H1 (cell line): Measurements from ENCODE around the gene STK16. TPM values are rescaled to one million over a fixed set of nuclear protein-coding genes. Genes with fewer than 3 reads are reported as not detected.

Experiments
- CTCF ChIA-PET: fragments of 300-600 bp; sonication (Branson Sonifier 250); formaldehyde crosslinking; loops from one replicate; lab custom pipeline; 2021; ENCODE audit not compliant: partially characterized antibody; lab: Charles Lee
- POLR2A ChIA-PET: fragments of 300-600 bp; sonication (Branson Sonifier 250); formaldehyde crosslinking; loops from one replicate; lab custom pipeline; 2021; ENCODE audit warnings: inconsistent platforms; ENCODE audit not compliant: partially characterized antibody; lab: Charles Lee
- DNase-seq, 2 experiments: peaks; one replicate each; pipeline versions ENCODE4 v3.0.0 to v3.0.0-alpha.2; 2010 to 2022; ENCODE audit warnings: low spot score in 2 of 2, low read depth in 1 of 2, mixed read lengths in 1 of 2
- FAIRE-seq: peaks from 2 replicates; lab custom pipeline; 2011; peaks lifted over from hg19 to GRCh38; lab: Jason Lieb, UNC
- H2AFZ ChIP-seq: 2 replicates; pipeline ENCODE4 v1.8.1; 2012; ENCODE audit warnings: low read length, inconsistent platforms
- H2AK5ac ChIP-seq: 2 replicates; pipeline ENCODE4 v1.6.1; 2013; ENCODE audit warnings: low read depth, low read length
- H2BK120ac ChIP-seq: replicated peaks from 2 replicates; pipeline ENCODE3; 2013; ENCODE audit warnings: low read depth, low read length, inconsistent platforms
- H2BK12ac ChIP-seq: 2 replicates; pipeline ENCODE4 v1.6.1; 2013; ENCODE audit warnings: low read depth, low read length
- H2BK15ac ChIP-seq: 2 replicates; pipeline ENCODE4 v1.6.1; 2013; ENCODE audit warnings: low read length
- H2BK20ac ChIP-seq: 2 replicates; pipeline ENCODE4 v1.6.1; 2013; ENCODE audit warnings: low read length
- H2BK5ac ChIP-seq: 2 replicates; pipeline ENCODE4 v1.6.1; 2013; ENCODE audit warnings: low read depth, low read length
- H3K14ac ChIP-seq: 2 replicates; pipeline ENCODE4 v1.6.1; 2013; ENCODE audit warnings: inconsistent platforms; ENCODE audit not compliant: insufficient read length
- H3K18ac ChIP-seq: 2 replicates; pipeline ENCODE4 v1.6.1; 2013; ENCODE audit warnings: low read length; ENCODE audit errors: extremely low read depth
- H3K23ac ChIP-seq: 2 replicates; pipeline ENCODE4 v1.6.1; 2013; ENCODE audit warnings: inconsistent platforms; ENCODE audit not compliant: insufficient read length
- H3K23me2 ChIP-seq: 2 replicates; pipeline ENCODE4 v1.6.1; 2013; ENCODE audit warnings: low read depth, low read length
- H3K27ac ChIP-seq: 2 replicates; pipeline ENCODE4 v1.6.1; 2011; ENCODE audit warnings: low read depth, low read length, inconsistent platforms
- H3K27me3 ChIP-seq, 4 experiments: replicated peaks in 1 of 4; 1 replicate in 1 of 4; 2 replicates in 3 of 4; pipeline versions ENCODE4 v1.6.1 to v1.8.1; 2011 to 2013; ENCODE audit warnings: low read length in 3 of 4, mild to moderate bottlenecking in 3 of 4, inconsistent platforms in 2 of 4, mixed read lengths in 2 of 4, moderate library complexity in 1 of 4; ENCODE audit not compliant: control insufficient read depth in 3 of 4, insufficient read depth in 3 of 4; ENCODE audit errors: extremely low read depth in 1 of 4
- H3K36me3 ChIP-seq, 4 experiments: 2 replicates each; pipeline versions ENCODE4 v1.6.1 to v1.8.1; 2011 to 2013; ENCODE audit warnings: mild to moderate bottlenecking in 4 of 4, low read length in 3 of 4, moderate library complexity in 2 of 4, control low read depth in 1 of 4, inconsistent platforms in 1 of 4; ENCODE audit not compliant: insufficient read depth in 4 of 4, control insufficient read depth in 2 of 4
- H3K4ac ChIP-seq: replicated peaks from 2 replicates; pipeline ENCODE3; 2013; ENCODE audit warnings: low read length, low read depth, mixed read lengths, inconsistent platforms; ENCODE audit not compliant: insufficient read length
- H3K4me1 ChIP-seq, 4 experiments: replicated peaks in 1 of 4; 1 replicate in 1 of 4; 2 replicates in 3 of 4; pipeline versions ENCODE4 v1.6.1 to v1.8.1; 2011 to 2013; ENCODE audit warnings: low read length in 3 of 4, inconsistent platforms in 2 of 4, mixed read lengths in 1 of 4; ENCODE audit not compliant: insufficient read depth in 4 of 4, control insufficient read depth in 3 of 4
- H3K4me2 ChIP-seq, 2 experiments: 2 replicates each; pipeline versions ENCODE4 v1.6.1 to v1.8.1; 2011 to 2013; ENCODE audit warnings: low read depth in 2 of 2, low read length in 2 of 2, control low read depth in 1 of 2, inconsistent platforms in 1 of 2, mild to moderate bottlenecking in 1 of 2; ENCODE audit not compliant: insufficient read depth in 1 of 2
- H3K4me3 ChIP-seq, 4 experiments: fragments of 200-600, 300-600 bp in 1 of 4; sonication (generic), shearing (Covaris generic), sonication (Bioruptor Twin) in 1 of 4; 2 replicates each; pipeline versions ENCODE4 v1.5.1 to v1.8.1; 2011 to 2016; ENCODE audit warnings: low read length in 4 of 4, low read depth in 3 of 4, control low read depth in 2 of 4, inconsistent platforms in 2 of 4, mild to moderate bottlenecking in 2 of 4, mixed read lengths in 1 of 4, moderate library complexity in 1 of 4; ENCODE audit not compliant: insufficient read depth in 2 of 4; ENCODE audit errors: extremely low read depth in 1 of 4
- H3K56ac ChIP-seq: replicated peaks from 2 replicates; pipeline ENCODE3; 2013; ENCODE audit warnings: low read depth, mild to moderate bottlenecking, mixed read lengths, low read length, inconsistent platforms; ENCODE audit not compliant: insufficient read length
- H3K79me1 ChIP-seq: 2 replicates; pipeline ENCODE4 v1.6.1; 2013; ENCODE audit warnings: low read depth, low read length, control low read depth
- H3K79me2 ChIP-seq, 2 experiments: 2 replicates each; pipeline versions ENCODE4 v1.6.1 to v1.8.1; 2012 to 2013; ENCODE audit warnings: low read length in 2 of 2, mild to moderate bottlenecking in 2 of 2, inconsistent platforms in 1 of 2; ENCODE audit not compliant: insufficient read depth in 2 of 2, control insufficient read depth in 1 of 2
- H3K9ac ChIP-seq, 4 experiments: replicated peaks in 1 of 4; 1 replicate in 1 of 4; 2 replicates in 3 of 4; pipeline versions ENCODE4 v1.6.1 to v1.8.1; 2011 to 2013; ENCODE audit warnings: low read depth in 3 of 4, low read length in 3 of 4, control low read depth in 2 of 4, mild to moderate bottlenecking in 2 of 4, moderate library complexity in 2 of 4, inconsistent platforms in 1 of 4; ENCODE audit errors: extremely low read depth in 1 of 4
- H3K9me3 ChIP-seq, 2 experiments: 2 replicates each; pipeline versions ENCODE4 v1.6.1 to v1.8.1; 2012 to 2013; ENCODE audit warnings: mild to moderate bottlenecking in 2 of 2, moderate library complexity in 2 of 2, control low read depth in 1 of 2, inconsistent platforms in 1 of 2, low read depth in 1 of 2, low read length in 1 of 2, mixed read lengths in 1 of 2; ENCODE audit not compliant: insufficient read depth in 2 of 2
- H4K20me1 ChIP-seq, 2 experiments: replicated peaks in 1 of 2; 2 replicates each; pipeline versions ENCODE3 to v1.8.1; 2011 to 2013; ENCODE audit warnings: inconsistent platforms in 2 of 2, low read length in 2 of 2, mild to moderate bottlenecking in 1 of 2; ENCODE audit not compliant: insufficient read depth in 2 of 2, control insufficient read depth in 1 of 2
- H4K5ac ChIP-seq: 2 replicates; pipeline ENCODE4 v1.6.1; 2013; ENCODE audit warnings: low read length, low read depth, mixed read lengths, inconsistent platforms; ENCODE audit not compliant: insufficient read length
- H4K8ac ChIP-seq: 2 replicates; pipeline ENCODE4 v1.8.0; 2013; ENCODE audit warnings: mild to moderate bottlenecking, moderate library complexity, low read length, inconsistent platforms; ENCODE audit not compliant: insufficient read depth; ENCODE audit errors: extremely low read depth
- H4K91ac ChIP-seq: replicated peaks from 2 replicates; pipeline ENCODE3; 2013; ENCODE audit warnings: low read length, mixed read lengths, inconsistent platforms; ENCODE audit not compliant: insufficient read length
- CBX5 ChIP-seq: fragments of 300-800, 300-1000 bp; sonication (generic); IDR thresholded peaks from 2 replicates; pipeline ENCODE4 v1.7.1; 2016; ENCODE audit warnings: antibody characterized with exemption, low read length, low read depth
- CTCF ChIP-seq, 3 experiments: IDR thresholded peaks; 1 replicate in 2 of 3; 2 replicates in 1 of 3; pipeline versions ENCODE4 v1.5.1 to v1.6.1; 2011; ENCODE audit warnings: low read length in 3 of 3, mild to moderate bottlenecking in 3 of 3, inconsistent platforms in 2 of 3, low read depth in 1 of 3, moderate library complexity in 1 of 3; ENCODE audit not compliant: insufficient read depth in 1 of 3; ENCODE audit errors: control extremely low read depth in 1 of 3
- EP300 ChIP-seq, 2 experiments: IDR thresholded peaks; 1 replicate in 1 of 2; 2 replicates in 1 of 2; pipeline ENCODE4 v1.6.1; 2011 to 2012; ENCODE audit warnings: low read depth in 2 of 2, low read length in 2 of 2, mild to moderate bottlenecking in 2 of 2, borderline replicate concordance in 1 of 2, inconsistent platforms in 1 of 2, moderate library complexity in 1 of 2
- GABPA ChIP-seq: IDR thresholded peaks from 2 replicates; pipeline ENCODE4 v1.6.1; 2011; ENCODE audit warnings: mild to moderate bottlenecking, low read length, moderate library complexity, borderline replicate concordance; ENCODE audit not compliant: insufficient read depth
- RFX5 ChIP-seq: IDR thresholded peaks from 2 replicates; pipeline ENCODE4 v1.6.1; 2011; ENCODE audit warnings: low read depth, low read length, improper control_type of control experiment, borderline replicate concordance
- RNF2 ChIP-seq: fragments of 200-900, 300-1000 bp; sonication (generic); IDR thresholded peaks from 2 replicates; pipeline ENCODE4 v1.7.1; 2016; ENCODE audit warnings: borderline replicate concordance, low read depth, mild to moderate bottlenecking, antibody characterized with exemption, low read length; ENCODE audit not compliant: poor library complexity, severe bottlenecking; ENCODE audit errors: missing control alignments
- SRF ChIP-seq: IDR thresholded peaks from 2 replicates; pipeline ENCODE4 v1.6.1; 2011; ENCODE audit warnings: mild to moderate bottlenecking, low read depth, low read length, moderate library complexity
- TAF7 ChIP-seq: optimal IDR thresholded peaks from 2 replicates; pipeline ENCODE3; 2011; ENCODE audit warnings: low read depth, mild to moderate bottlenecking, inconsistent platforms, low read length, moderate library complexity, borderline replicate concordance
- WGBS, 2 experiments: shearing (Covaris generic) in 1 of 2; methylation state at CpG; one replicate each; pipeline versions ENCODE4 v1.1.6 to v1.1.7; 2013 to 2015; ENCODE audit warnings: low lambda C conversion rate in 2 of 2, mixed read lengths in 2 of 2, inconsistent platforms in 1 of 2, low coverage in 1 of 2, missing lambda C conversion rate in 1 of 2; ENCODE audit not compliant: insufficient replicate concordance in 2 of 2, insufficient coverage in 1 of 2, insufficient read length in 1 of 2; ENCODE audit errors: extremely low coverage in 1 of 2, missing lambda C conversion rate in 1 of 2; 5-methylcytosine and 5-hydroxymethylcytosine counted together
- polyA plus RNA-seq, 7 experiments: library from polyadenylated mRNA; depleted of rRNA in 3 of 7; stranded (reverse) in 5 of 7; unstranded in 2 of 7; fragments of >200 nt in 5 of 7; fragments of 200-250 nt in 2 of 7; gene quantifications; 1 replicate in 5 of 7; 2 replicates in 1 of 7; 4 replicates in 1 of 7; pipeline versions ENCODE4 v1.2.1 to v1.2.3, GENCODE V29; 2011 to 2013; ENCODE audit warnings: missing spikeins in 2 of 7, mixed read lengths in 2 of 7
- total RNA-seq: library from RNA; stranded (reverse); fragmentation: NEBNext Ultra II Directional; extraction: Animal tissue kit (Norgen Biotek cat#: 25700); gene quantifications from 2 replicates; pipeline ENCODE4 v1.2.1, GENCODE V29; 2021

STK16 gene
- total and polyA plus RNA-seq, 2 of the 8 experiments (the other 6 are each of a cell fraction or from before 2014, with no cell fraction given) = 21.3 to 51.4 TPM

- Histone ChIP-seq H3K27ac (no peak overlapping the region), H3K4ac (no peak overlapping the region), H3K9ac (no peak overlapping the region), H2BK5ac (no peak overlapping the region), H3K23me2 (peaks cover 6% of the 10 kb centered on the region; the same call in 1 of the 2 replicates), H3K36me3 (peaks cover 10 to 48% (median 35%) of the 10 kb centered on the region in 4 experiments; a peak in 6 of 8 replicates), H3K18ac (no peak overlapping the region), H2BK15ac (no peak overlapping the region), H3K9me3 (no peaks in the 10 kb centered on the region), H3K79me1 (no peaks in the 10 kb centered on the region; the same call in 1 of the 2 replicates), H2AK5ac (no peak overlapping the region), H2BK12ac (no peak overlapping the region), H3K79me2 (peaks cover 0 to 9% of the 10 kb centered on the region in 2 experiments; a peak in 2 of 4 replicates), H3K4me1 (peaks cover 0 to 6% (median 3%) of the 10 kb centered on the region in 4 experiments; a peak in 5 of 7 replicates), H4K91ac (no peak overlapping the region), H3K4me3 (no peak overlapping the region), H3K14ac (no peak overlapping the region), H2BK120ac (no peak overlapping the region), H3K27me3 (no peaks in the 10 kb centered on the region; a peak in 1 of 7 replicates), H2AFZ (no peak overlapping the region), H2BK20ac (no peak overlapping the region), H4K8ac (no peak overlapping the region), H3K56ac (no peak overlapping the region), H3K23ac (no peak overlapping the region), H3K4me2 (no peak overlapping the region), H4K5ac (no peak overlapping the region), H4K20me1 (peaks cover 0 to 7% of the 10 kb centered on the region in 2 experiments)
- POLR2A ChIA-PET = interaction anchor here (14.0 kb wide), 1 partner anchor 23 kb away, joined by 190 read pairs; the partner anchor contains the start of genes GLB1L, STK16, TUBA4A and TUBA4B
- CTCF ChIA-PET = interaction anchor here (2.2 kb wide), 1 partner anchor 23 kb away, joined by 6 read pairs; no protein-coding TSS in a partner anchor
- no peak for DNase-seq
- WGBS, 2 experiments = 89% methylated on average over 3 of the region's 3 CpGs; no CpG with 5 or more reads in 1 of the 2 experiments
- TF ChIP-seq GABPA = no peak
- TF ChIP-seq TAF7 = no peak
- TF ChIP-seq SRF = no peak
- TF ChIP-seq RNF2 = no peak
- no peak for TF ChIP-seq RFX5
- TF ChIP-seq CBX5 = no peak
- TF ChIP-seq EP300 (IDR thresholded peaks at IDR 0.05; ENCODE audit: borderline replicate concordance in 1 of 2, low read depth in 2 of 2, low read length in 2 of 2) = no peak
- TF ChIP-seq CTCF (IDR thresholded peaks at IDR 0.05; ENCODE audit: control extremely low read depth in 1 of 3, insufficient read depth in 1 of 3, low read depth in 1 of 3, low read length in 3 of 3) = no peak
- FAIRE-seq = no peak
Observed at GRCh38 chr2:219225350-219225749, 19.9 kb upstream of the STK16 start.
